Small intestine (tissue), 7 donors: Measurements from ENCODE around the gene CDC42BPB. TPM values are rescaled to one million over a fixed set of nuclear protein-coding genes. Genes with fewer than 3 reads are reported as not detected.

ENCODE experiments used
- DNase-seq, 2 donors: peaks; one replicate each; pipeline versions ENCODE4 v3.0.0 to v3.0.0-alpha.2; 2013
- FAIRE-seq: peaks from 2 replicates; lab custom pipeline; 2012; peaks lifted over from hg19 to GRCh38; lab: Jason Lieb, UNC
- H3K27ac ChIP-seq, 3 donors: one replicate each; pipeline ENCODE4 v1.5.1; 2013; ENCODE audit warnings: low read length in 2 of 3, mild to moderate bottlenecking in 2 of 3, control low read depth in 1 of 3, inconsistent platforms in 1 of 3, low read depth in 1 of 3, moderate library complexity in 1 of 3
- H3K27me3 ChIP-seq, 3 donors: one replicate each; pipeline ENCODE4 v1.6.1; 2013; ENCODE audit warnings: low read length in 3 of 3, inconsistent platforms in 1 of 3; ENCODE audit not compliant: control insufficient read depth in 3 of 3, insufficient read depth in 3 of 3
- H3K36me3 ChIP-seq, 3 donors: one replicate each; pipeline ENCODE4 v1.6.1; 2013; ENCODE audit warnings: low read length in 3 of 3, inconsistent platforms in 1 of 3, low read depth in 1 of 3, mild to moderate bottlenecking in 1 of 3, moderate library complexity in 1 of 3; ENCODE audit not compliant: control insufficient read depth in 3 of 3, insufficient read depth in 2 of 3
- H3K4me1 ChIP-seq, 3 donors: one replicate each; pipeline ENCODE4 v1.6.1; 2013; ENCODE audit warnings: low read length in 2 of 3, inconsistent platforms in 1 of 3, low read depth in 1 of 3, mild to moderate bottlenecking in 1 of 3, moderate library complexity in 1 of 3; ENCODE audit not compliant: control insufficient read depth in 3 of 3, insufficient read depth in 2 of 3
- H3K4me3 ChIP-seq, 3 donors: one replicate each; pipeline ENCODE4 v1.5.1; 2013; ENCODE audit warnings: low read length in 3 of 3, control low read depth in 1 of 3, inconsistent platforms in 1 of 3, low read depth in 1 of 3, mild to moderate bottlenecking in 1 of 3, moderate library complexity in 1 of 3
- H3K9me3 ChIP-seq, 2 donors: one replicate each; pipeline ENCODE4 v1.6.1; 2013; ENCODE audit warnings: low read depth in 1 of 2, low read length in 1 of 2; ENCODE audit not compliant: control insufficient read depth in 2 of 2, insufficient read depth in 1 of 2
- WGBS, 3 donors: extraction: QIAGEN DNeasy Blood & Tissue Kit; methylation state at CpG; one replicate each; pipeline ENCODE4 v1.1.7; 2013; 5-methylcytosine and 5-hydroxymethylcytosine counted together
- polyA plus RNA-seq, 4 donors: library from polyadenylated mRNA; stranded (reverse) in 3 of 4; unstranded in 1 of 4; fragments of 200-250 nt in 3 of 4; fragments of 120-200 nt in 1 of 4; gene quantifications; one replicate each; pipeline versions ENCODE4 v1.2.1 to v1.2.3, GENCODE V29; 2013
- donor health status: healthy with polysubstance abuse.
- donor health status: control.
- donor health status: control.
- donor health status: Bipolar disorder and iron deficiency.
- donor health status: healthy.

The CDC42BPB gene
- polyA plus RNA-seq, 4 donors: 29.2 to 69.4 (median 39.5) TPM

DNA sequence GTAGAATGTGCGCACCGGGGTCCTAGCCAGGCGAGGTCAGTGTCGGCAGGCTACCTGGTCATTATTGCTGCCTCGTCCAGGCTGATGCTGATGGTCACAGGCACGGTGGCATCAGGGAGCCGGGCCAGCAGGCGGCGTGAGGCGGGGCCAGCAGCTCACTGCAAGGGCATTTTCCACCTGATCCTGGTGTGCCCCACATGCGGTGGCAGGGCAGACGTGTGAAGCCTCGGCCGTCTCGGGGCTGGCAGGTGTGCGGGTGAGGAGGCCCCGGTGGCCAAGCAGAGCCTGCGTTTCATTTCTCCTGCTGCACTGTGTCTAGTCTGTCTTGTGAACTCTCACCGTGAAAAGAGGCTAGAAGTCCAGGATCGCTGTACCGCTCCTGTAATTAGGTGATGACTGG lies 146.9 kb downstream of the CDC42BPB start:
- no peaks in the 10 kb centered on the region for H3K27me3 ChIP-seq
- 90 to 91% (median 90%) methylated on average over 21 of the region's 21 CpGs for whole genome bisulfite sequencing, 3 donors
- no peaks in the 10 kb centered on the region for H3K9me3 ChIP-seq
- no peak overlapping the region for H3K4me3 ChIP-seq
- H3K36me3 ChIP-seq: peaks cover 2 to 75% (median 3%) of the 10 kb centered on the region in 3 donors
- no peak for FAIRE-seq
- DNase-seq: no peak
- H3K4me1 ChIP-seq: no peaks in the 10 kb centered on the region
- no peak overlapping the region for H3K27ac ChIP-seq

DNA sequence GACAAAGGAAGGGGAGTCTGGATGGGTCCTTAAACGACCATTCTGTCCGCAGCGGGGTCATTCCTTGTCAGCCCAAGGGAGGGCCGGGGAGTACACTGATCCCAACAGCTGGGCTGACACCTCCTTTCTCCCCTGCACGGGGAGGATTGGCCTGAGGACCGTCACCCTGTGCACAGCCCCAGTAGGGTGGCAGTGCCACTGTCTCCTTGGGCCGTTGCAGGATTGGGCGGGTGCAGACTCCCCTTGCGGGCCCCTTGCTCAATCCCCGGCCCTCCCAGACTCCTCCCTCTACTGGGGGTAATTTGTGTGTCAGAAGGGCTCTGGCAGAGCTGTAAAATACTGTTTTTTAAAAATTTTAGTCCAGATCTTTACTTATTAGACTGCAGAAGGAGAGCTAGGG lies 147.4 kb downstream of the CDC42BPB start:
- 79 to 84% (median 82%) methylated on average over 9 to 10 of the region's 10 CpGs for WGBS, 3 donors
- DNase-seq: no peak
- no peaks in the 10 kb centered on the region for H3K9me3 ChIP-seq
- FAIRE-seq: no peak
- H3K27me3 ChIP-seq: no peaks in the 10 kb centered on the region
- H3K4me3 ChIP-seq: no peak overlapping the region
- H3K27ac ChIP-seq: no peak overlapping the region
- H3K4me1 ChIP-seq: no peaks in the 10 kb centered on the region
- H3K36me3 ChIP-seq: peaks cover 3 to 75% (median 5%) of the 10 kb centered on the region in 3 donors

GRCh38 chr14:102909462-102909861 lies 147.9 kb downstream of the CDC42BPB start:
- H3K27me3 ChIP-seq: no peaks in the 10 kb centered on the region
- H3K9me3 ChIP-seq: no peaks in the 10 kb centered on the region
- no peak for FAIRE-seq
- H3K4me3 ChIP-seq: no peak overlapping the region
- H3K27ac ChIP-seq: no peak overlapping the region
- H3K36me3 ChIP-seq: peaks cover 3 to 71% (median 5%) of the 10 kb centered on the region in 3 donors
- no peaks in the 10 kb centered on the region for H3K4me1 ChIP-seq
- no peak for DNase-seq
- WGBS, 3 donors: 83 to 90% (median 85%) methylated on average over 8 to 10 of the region's 10 CpGs

- Histone ChIP-seq H3K9me3 (no peaks in the 10 kb centered on the region), H3K27ac (no peak overlapping the region), H3K36me3 (peaks cover 5 to 72% (median 6%) of the 10 kb centered on the region in 3 donors), H3K4me3 (no peak overlapping the region), H3K27me3 (no peaks in the 10 kb centered on the region), H3K4me1 (no peaks in the 10 kb centered on the region)
- no peak for DNase-seq
- no peak for FAIRE-seq
- 94% methylated on average over 28 to 29 of the region's 29 CpGs for WGBS, 3 donors
Measured at GRCh38 chr14:102908766-102909455, 148.4 kb downstream of the CDC42BPB start.

DNA sequence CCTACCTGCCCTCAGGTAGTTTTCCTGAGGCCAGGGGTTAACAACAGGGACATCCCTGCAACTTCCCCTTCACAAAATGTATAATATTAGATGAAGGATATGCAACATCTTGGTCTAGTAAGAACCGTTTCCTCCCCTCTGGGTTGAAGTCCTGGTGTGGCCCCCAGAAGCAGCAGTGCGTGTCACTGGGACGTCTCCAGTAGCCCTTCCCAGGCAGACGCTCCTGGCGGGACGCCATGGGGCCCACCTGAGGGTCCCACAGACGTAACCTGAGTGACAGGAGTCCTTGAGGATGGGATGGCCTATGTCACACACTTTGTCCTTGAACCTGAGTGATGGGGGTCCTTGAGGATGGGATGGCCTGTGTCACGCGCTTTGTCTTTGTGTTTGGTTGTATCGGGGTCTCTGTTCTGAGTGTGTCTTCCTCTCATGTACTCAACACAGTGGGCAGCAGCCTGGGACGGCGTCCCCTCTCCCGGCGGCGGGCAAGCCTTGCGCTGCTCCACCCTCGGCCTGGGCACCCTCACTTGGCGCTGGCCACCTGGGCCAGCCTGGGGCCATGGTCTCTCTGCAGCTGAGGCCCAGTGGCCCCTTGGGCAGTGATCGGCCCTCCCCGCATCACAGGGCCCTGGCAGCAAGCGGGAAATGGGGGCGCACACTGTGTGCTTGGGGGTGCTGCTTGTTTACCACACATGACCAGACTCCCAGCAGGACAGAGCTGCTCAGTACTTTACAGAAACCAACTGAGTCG lies 149.2 kb downstream of the CDC42BPB start:
- FAIRE-seq (no peak), DNase-seq (no peak)
- H3K4me3 ChIP-seq: no peak overlapping the region
- H3K36me3 ChIP-seq: peaks cover 5 to 75% (median 12%) of the 10 kb centered on the region in 3 donors
- no peaks in the 10 kb centered on the region for H3K4me1 ChIP-seq
- WGBS, 3 donors: 96 to 97% (median 96%) methylated on average over 23 of the region's 23 CpGs
- H3K27ac ChIP-seq: no peak overlapping the region
- H3K27me3 ChIP-seq: no peaks in the 10 kb centered on the region
- H3K9me3 ChIP-seq: no peaks in the 10 kb centered on the region

DNA sequence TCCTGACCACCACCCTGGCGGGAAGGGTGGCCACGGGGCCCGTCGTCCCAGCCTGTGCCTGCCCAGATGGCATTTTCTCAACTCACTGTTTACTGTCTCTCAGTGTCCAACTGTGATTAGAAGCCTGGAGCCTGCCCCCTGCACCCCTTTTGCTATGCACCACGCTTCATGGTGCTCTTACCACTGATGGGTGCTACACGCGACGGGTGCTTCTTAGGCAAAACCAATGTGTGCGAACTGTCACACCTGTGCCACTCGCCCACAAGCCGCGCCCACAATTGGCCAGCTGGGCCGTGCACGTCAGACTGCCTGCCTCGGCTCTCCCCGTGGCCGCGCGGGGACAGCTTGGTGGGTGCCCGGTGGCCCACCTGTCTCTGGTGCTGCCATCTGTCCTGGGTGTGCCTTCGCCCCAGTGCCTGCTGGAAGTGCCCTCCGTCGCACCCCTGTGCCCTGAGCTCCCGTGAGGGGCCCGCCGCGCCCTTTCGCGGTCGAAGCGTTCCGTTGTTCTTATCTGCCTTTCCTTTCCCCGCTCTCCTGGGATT lies 150.0 kb downstream of the CDC42BPB start:
- Histone ChIP-seq H3K36me3 (peaks cover 5 to 80% (median 12%) of the 10 kb centered on the region in 3 donors), H3K4me3 (no peak overlapping the region), H3K27me3 (no peaks in the 10 kb centered on the region), H3K9me3 (no peaks in the 10 kb centered on the region), H3K27ac (no peak overlapping the region), H3K4me1 (no peaks in the 10 kb centered on the region)
- 94 to 95% (median 94%) methylated on average over 33 of the region's 33 CpGs for WGBS, 3 donors
- no peak for DNase-seq
- no peak for FAIRE-seq

DNA sequence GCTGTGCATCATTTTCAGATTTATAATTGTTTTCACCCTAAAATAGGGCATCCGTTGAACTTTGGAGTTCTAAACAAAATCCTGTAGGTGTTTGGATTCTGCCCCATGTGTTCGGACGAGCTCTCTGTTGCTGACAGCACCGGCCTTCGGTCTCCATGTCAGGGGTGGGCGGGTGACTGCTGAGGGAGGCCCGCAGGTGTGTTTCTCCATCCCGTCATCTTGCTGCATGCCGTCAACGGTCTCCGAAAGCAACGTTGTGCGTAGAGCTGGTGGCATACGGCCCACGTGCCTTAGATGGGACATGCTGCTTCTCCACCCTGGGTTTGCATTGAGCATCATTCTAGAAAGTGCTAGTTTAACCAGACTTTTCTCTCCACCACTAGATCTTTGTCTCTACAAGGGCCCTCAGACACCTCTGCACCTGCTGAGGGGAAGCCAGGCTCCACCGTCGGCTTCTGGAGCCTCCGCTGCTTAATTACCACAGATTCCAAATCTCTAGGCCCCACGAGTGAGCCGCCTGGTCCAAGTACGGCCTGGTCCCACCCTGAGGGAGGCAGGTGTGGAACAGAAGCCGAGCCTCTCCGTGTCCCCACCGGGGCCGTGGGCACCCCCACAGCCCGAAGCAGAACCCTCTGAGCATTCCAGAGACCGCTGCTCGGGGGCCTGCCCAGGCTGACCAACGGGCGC lies 150.6 kb downstream of the CDC42BPB start:
- no peaks in the 10 kb centered on the region for H3K27me3 ChIP-seq

More for the DNA sequence above, 150.6 kb downstream of the CDC42BPB start:
- 96 to 97% (median 96%) methylated on average over 30 of the region's 30 CpGs for WGBS, 3 donors
- Histone ChIP-seq H3K9me3 (no peaks in the 10 kb centered on the region), H3K36me3 (peaks cover 5 to 80% (median 12%) of the 10 kb centered on the region in 3 donors), H3K4me1 (no peaks in the 10 kb centered on the region), H3K4me3 (no peak overlapping the region), H3K27ac (no peak overlapping the region)
- no peak for DNase-seq
- no peak for FAIRE-seq
